SK-N-MC (cell line): ENCODE results near the gene ACTR6.
"Not testable (repeated sequence)": the region's sequence is repeated elsewhere in the genome, so short reads cannot be mapped to it uniquely, and the experiment has no call there.

Experiments
- DNase-seq: peaks from one replicate; pipeline ENCODE4 v3.0.0-alpha.2; 2011; ENCODE audit warnings: low read depth, low spot score
- H3K27ac ChIP-seq: fragments of 200-600 bp; sonication (generic); 2 replicates; pipeline ENCODE4 v1.5.1; 2016; ENCODE audit warnings: mixed run types
- H3K36me3 ChIP-seq: fragments of 200-600 bp; sonication (generic); 2 replicates; pipeline ENCODE4 v1.6.1; 2017; ENCODE audit warnings: antibody characterized with exemption, low read length, mixed read lengths; ENCODE audit not compliant: insufficient read depth
- H3K4me3 ChIP-seq: fragments of 200-600 bp; sonication (generic); 2 replicates; pipeline ENCODE4 v1.5.1; 2016
- H3K9ac ChIP-seq: fragments of 200-600 bp; sonication (generic); 2 replicates; pipeline ENCODE4 v1.8.0; 2017; ENCODE audit warnings: mixed run types, mixed read lengths; ENCODE audit not compliant: insufficient read length
- H3K9me3 ChIP-seq: fragments of 200-600 bp; sonication (generic); 2 replicates; pipeline ENCODE4 v1.6.1; 2017; ENCODE audit warnings: low read depth, mild to moderate bottlenecking, antibody characterized with exemption, low read length, moderate library complexity, mixed read lengths
- EZH2 ChIP-seq: fragments of 200-600 bp; sonication (generic); IDR thresholded peaks from one replicate; pipeline ENCODE4 v1.6.1; 2017; ENCODE audit warnings: antibody characterized with exemption
- FOXP2 ChIP-seq: optimal IDR thresholded peaks from 2 replicates; pipeline ENCODE3; 2011; ENCODE audit warnings: mild to moderate bottlenecking, moderate library complexity; ENCODE audit not compliant: insufficient read depth; ENCODE audit errors: extremely low read length, control extremely low read depth
- POLR2AphosphoS5 ChIP-seq: IDR thresholded peaks from 2 replicates; pipeline ENCODE4 v1.6.1; 2012; ENCODE audit warnings: mild to moderate bottlenecking, low read depth, low read length, borderline replicate concordance

ACTR6 gene

DNA sequence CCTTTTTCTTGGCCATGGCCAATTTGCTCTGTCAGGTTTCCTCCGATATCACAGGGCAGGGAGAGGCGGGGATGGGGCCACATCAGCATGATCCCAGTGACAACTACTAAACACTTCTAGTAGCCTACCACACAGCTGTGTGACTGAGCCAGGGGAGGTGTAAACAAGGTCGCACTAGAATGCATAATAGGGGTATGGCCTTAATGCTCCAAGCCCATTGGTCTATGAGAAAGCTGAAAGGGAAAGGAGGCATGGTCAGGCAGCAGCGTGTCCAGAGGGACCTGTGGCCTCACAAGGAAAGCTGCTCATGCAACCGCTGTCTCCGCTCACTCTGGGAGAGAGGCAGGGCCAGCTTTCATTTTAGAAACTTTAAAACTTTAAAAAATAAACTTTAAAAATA lies 27.5 kb upstream of the ACTR6 start:
- Histone ChIP-seq H3K36me3 (no peaks in the 10 kb centered on the region), H3K9me3 (no peaks in the 10 kb centered on the region), H3K4me3 (no peak overlapping the region), H3K9ac (no peak overlapping the region), H3K27ac (no peak overlapping the region)
- DNase-seq, result no peak
- TF ChIP-seq POLR2AphosphoS5 (no peak), EZH2 (no peak), FOXP2 (no peak)

DNA sequence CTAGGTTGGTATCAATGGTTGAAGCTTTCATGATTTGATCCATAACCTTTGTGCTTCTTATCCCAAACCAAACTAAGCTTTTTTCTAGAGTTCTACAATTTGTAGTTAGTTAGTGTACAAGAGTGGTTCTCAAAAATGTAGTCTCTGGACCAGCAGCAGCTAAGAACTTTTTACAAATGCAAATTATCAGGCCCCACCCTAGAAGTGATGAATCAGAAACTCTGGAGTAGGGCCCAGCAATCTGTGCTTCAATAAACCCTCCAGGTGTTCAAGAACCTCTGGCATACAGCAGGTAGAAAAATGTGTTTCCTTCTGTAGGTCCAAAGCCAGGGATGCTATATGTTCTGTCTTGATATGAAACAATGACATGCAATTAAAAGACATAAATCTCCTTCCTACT lies 26.1 kb upstream of the ACTR6 start:
- Histone ChIP-seq H3K9ac (no peak overlapping the region), H3K4me3 (no peak overlapping the region), H3K9me3 (no peaks in the 10 kb centered on the region), H3K36me3 (no peaks in the 10 kb centered on the region), H3K27ac (no peak overlapping the region)
- DNase-seq, result no peak
- TF ChIP-seq EZH2 (no peak), POLR2AphosphoS5 (no peak), FOXP2 (no peak)

DNA sequence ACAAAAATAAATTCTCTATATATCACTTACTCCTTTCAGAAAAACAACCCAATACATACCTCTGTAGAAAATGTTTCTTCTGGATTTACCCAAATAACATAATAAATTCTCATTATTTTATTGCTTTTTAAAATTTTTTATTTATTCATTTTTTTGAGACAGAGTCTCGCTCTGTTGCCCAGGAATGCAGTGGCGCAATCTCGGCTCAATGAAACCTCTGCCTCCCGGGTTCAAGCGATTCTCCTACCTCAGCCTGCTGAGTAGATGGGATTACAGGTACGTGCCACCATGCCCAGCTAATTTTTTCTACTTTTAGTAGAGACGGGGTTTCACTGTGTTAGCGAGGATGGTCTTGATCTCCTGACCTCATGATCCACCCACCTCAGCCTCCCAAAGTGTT lies 24.1 kb upstream of the ACTR6 start:
- not testable (repeated sequence) for H3K27ac ChIP-seq, H3K9ac ChIP-seq, H3K9me3 ChIP-seq, H3K36me3 ChIP-seq, H3K4me3 ChIP-seq, DNase-seq

DNA sequence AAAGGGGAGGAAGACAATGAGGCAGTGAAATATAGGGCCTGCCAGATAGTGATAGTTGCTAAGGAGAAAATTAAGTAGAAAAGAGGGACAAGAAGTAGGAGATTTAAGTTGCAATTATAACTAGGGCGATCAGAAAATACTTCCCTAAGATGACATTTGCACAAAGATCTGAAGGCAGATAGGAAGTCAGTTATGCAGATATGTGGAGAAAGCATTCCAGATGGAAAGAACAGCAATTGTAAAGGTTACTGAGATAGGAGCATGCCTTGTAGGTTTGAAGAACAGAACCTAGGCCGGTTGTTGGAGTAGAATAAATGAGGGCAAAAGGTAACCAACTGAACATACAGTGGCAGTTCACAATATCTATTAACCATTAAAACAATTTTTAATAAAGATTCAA lies 21.4 kb upstream of the ACTR6 start:
- Histone ChIP-seq H3K27ac (no peak overlapping the region), H3K9me3 (no peaks in the 10 kb centered on the region), H3K9ac (no peak overlapping the region), H3K36me3 (no peaks in the 10 kb centered on the region), H3K4me3 (no peak overlapping the region)
- DNase-seq, result no peak
- no peak for TF ChIP-seq POLR2AphosphoS5
- TF ChIP-seq FOXP2, result no peak
- TF ChIP-seq EZH2, result no peak

- Histone ChIP-seq H3K4me3 (no peak overlapping the region), H3K36me3 (no peaks in the 10 kb centered on the region), H3K9me3 (no peaks in the 10 kb centered on the region), H3K27ac (no peak overlapping the region), H3K9ac (no peak overlapping the region)
- DNase-seq, result no peak
- TF ChIP-seq FOXP2 (no peak), EZH2 (no peak), POLR2AphosphoS5 (no peak)
Measured at GRCh38 chr12:100184549-100185145, 16.0 kb upstream of the ACTR6 start.

DNA sequence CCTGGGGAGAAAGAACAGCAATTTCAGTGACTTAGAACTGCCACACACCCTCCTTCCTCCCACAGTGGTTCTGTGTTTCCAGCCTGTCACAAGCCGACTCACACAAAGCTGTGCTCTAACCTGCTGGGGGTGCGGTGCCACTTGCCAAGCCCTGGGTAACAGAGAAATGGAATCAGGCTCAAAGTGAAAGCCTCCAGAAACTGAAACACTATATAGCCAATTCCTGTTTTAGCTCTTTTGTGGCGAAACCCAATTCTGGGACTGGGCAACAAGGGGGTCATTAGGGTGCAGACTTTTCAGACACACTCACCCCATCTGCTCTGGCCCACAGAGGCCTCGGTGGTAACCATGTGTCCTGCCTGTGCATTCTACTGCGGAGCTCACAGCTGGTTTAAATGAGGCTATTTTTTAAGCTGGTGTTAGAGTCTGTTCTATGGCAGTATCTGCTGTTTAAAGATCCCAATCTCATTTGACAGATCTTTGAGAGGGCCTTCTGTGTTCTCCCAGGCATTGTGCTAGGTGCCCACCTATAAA lies 15.2 kb upstream of the ACTR6 start:
- Histone ChIP-seq H3K9me3 (no peaks in the 10 kb centered on the region), H3K27ac (no peak overlapping the region), H3K4me3 (no peak overlapping the region), H3K36me3 (no peaks in the 10 kb centered on the region), H3K9ac (no peak overlapping the region)
- no peak for DNase-seq
- TF ChIP-seq POLR2AphosphoS5 (no peak), FOXP2 (no peak), EZH2 (no peak)

- Histone ChIP-seq H3K9ac (no peak overlapping the region), H3K36me3 (no peaks in the 10 kb centered on the region), H3K27ac (no peak overlapping the region), H3K9me3 (no peaks in the 10 kb centered on the region), H3K4me3 (no peak overlapping the region)
- TF ChIP-seq FOXP2 (no peak), EZH2 (no peak), POLR2AphosphoS5 (no peak)
- DNase-seq, result no peak
Measured at GRCh38 chr12:100186071-100186470, 14.5 kb upstream of the ACTR6 start.

DNA sequence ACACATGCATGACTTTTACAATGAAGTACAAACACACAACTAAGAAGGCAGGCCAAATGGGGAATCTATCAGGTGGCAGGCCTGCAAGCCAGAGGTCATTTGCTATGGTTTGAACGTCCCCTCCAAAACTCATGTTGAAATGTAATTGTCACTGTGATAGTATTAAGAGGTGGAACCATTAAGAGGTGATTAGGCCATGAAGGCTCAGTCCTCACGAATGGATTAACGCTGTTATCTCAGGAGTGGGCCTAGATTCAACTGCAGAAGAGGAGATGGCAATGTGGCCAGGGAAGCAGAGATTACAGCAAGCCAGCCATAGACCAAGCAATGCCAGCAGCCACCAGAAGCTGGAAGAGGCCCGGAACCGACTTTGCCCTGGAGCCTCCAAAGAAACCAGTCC lies 13.5 kb upstream of the ACTR6 start:
- H3K4me3 ChIP-seq, result no peak overlapping the region
- H3K9ac ChIP-seq, result no peak overlapping the region
- no peak for DNase-seq
- TF ChIP-seq EZH2 (no peak), POLR2AphosphoS5 (no peak), FOXP2 (no peak)
- no peaks in the 10 kb centered on the region for H3K36me3 ChIP-seq
- H3K27ac ChIP-seq, result no peak overlapping the region
- H3K9me3 ChIP-seq, result no peaks in the 10 kb centered on the region

DNA sequence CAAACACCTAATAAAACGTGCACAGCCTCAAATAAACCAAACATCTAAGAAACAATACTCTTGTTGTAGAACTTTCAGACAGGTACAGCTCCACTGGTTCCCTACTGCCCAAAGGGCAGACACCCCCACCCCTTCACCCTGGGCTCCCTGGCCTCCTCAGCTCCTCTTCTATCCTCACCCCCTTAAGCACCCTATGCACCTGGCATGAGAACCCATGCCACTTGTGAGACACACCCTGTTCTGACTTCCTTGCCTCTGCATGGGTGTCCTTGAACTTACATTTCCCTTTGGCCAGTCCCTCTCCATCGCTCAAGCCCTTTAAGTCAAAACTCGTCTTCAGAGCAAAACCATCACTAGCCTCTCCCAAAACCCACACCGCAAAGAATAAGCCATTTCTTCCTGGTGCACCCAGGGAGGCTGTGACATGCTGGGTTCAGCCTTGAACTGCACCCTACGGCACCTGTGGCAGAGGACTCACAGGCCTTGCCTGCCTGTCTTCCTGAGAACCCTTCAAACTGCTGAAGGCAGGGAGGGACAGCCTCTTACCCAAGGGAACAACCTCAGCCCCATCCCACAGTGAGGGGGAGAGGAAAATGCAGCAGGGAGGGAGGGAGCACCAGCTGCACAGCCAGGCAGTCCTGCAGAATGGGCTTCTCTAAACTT lies 12.6 kb upstream of the ACTR6 start:
- no peak for DNase-seq
- H3K36me3 ChIP-seq, result no peaks in the 10 kb centered on the region
- H3K9ac ChIP-seq, result no peak overlapping the region
- no peak overlapping the region for H3K4me3 ChIP-seq
- no peak overlapping the region for H3K27ac ChIP-seq
- no peak for TF ChIP-seq FOXP2
- TF ChIP-seq EZH2, result no peak
- TF ChIP-seq POLR2AphosphoS5, result no peak
- H3K9me3 ChIP-seq, result no peaks in the 10 kb centered on the region

DNA sequence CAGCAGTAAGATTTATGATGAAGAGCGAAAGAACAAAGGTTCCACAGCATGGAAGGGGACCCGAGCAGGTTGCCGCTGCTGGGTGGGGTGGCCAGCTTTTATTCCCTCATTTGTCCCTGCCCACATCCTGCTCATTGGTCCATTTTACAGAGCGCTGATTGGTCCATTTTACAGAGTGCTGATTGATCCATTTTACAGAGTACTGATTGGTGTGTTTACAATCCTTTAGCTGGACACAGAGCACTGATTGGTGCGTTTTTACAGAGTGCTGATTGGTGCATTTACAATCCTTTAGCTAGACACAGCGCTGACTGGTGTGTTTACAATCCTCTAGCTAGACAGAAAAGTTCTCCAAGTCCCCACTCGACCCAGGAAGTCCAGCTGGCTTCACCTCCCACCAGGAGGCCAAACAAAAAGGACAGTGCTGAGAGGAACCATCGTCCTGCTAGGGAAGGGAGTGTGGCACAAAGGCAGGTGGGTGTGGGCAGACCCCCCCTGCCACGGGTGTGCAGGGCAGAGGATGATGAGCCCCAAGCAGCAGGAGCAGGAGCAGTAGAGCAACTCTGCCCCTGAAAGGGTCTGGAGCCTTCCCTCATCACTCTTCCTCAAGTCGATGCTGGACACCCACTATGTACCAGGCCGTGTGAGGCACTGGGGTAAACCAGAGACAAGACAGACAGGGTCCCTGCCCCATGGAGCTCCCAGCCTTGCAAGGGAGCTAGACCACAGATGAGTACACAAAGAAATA lies 11.6 kb upstream of the ACTR6 start:
- not testable (repeated sequence) for H3K27ac ChIP-seq, H3K9me3 ChIP-seq, H3K4me3 ChIP-seq, H3K9ac ChIP-seq, H3K36me3 ChIP-seq, DNase-seq
